Measurements from ENCODE around the gene OTUD3.
"Not testable (repeated sequence)": the region's sequence is repeated elsewhere in the genome, so short reads cannot be mapped to it uniquely, and the experiment has no call there.

OTUD3 gene

DNA sequence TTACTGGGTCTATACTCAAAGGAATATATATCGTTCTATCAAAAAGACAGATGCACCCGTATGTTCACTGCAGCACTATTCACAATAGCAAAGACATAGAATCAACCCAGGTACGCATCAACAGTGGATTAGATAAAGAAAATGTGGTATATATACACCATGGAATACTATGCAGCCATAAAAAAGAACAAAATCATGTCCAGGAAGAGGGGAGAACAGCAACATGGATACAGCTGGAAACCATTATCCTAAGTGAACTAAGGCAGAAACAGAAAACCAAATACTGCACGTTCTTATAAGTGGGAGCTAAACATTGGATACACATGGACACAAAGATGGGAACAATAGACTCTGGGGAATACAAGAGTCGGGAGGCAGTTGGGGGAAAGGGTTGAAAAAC is 1.4 kb upstream of the OTUD3 start:
- H3K4me3 Mint-ChIP-seq; H3K27ac Mint-ChIP-seq; H3K36me3 Mint-ChIP-seq (ENCODE audit: low read depth); H3K9me3 Mint-ChIP-seq: not testable (repeated sequence)
- peaks cover 14% of the 10 kb centered on the region for H3K27me3 Mint-ChIP-seq (ENCODE audit: low read depth)
- H3K4me1 Mint-ChIP-seq (ENCODE audit: low read depth): peaks cover 27% of the 10 kb centered on the region

DNA sequence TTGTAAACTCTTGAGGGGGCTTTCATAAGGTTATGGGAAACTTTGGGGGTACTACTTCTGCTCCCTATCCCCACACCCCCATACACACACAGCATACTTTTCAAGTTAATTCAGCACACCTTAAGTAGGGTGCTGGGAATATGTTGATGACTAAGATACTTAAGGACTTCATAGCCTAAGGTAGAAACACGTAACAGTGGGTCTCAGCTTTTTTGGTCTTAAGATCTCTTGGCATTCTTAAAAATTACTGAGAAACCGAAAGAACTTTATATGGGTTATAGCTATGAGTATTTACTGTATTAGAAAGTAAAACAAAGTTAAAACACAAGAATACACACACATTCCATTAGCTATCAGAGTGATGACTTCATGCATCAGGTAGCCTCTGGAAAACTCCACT is 2.1 kb downstream of the OTUD3 start:
- Mint-ChIP-seq H3K36me3 (ENCODE audit: low read depth) (peaks cover 9% of the 10 kb centered on the region), H3K27ac (no peak overlapping the region), H3K27me3 (ENCODE audit: low read depth) (peaks cover 8% of the 10 kb centered on the region), H3K4me1 (ENCODE audit: low read depth) (peaks cover 36% of the 10 kb centered on the region), H3K4me3 (no peak overlapping the region), H3K9me3 (peaks cover 3% of the 10 kb centered on the region)

DNA sequence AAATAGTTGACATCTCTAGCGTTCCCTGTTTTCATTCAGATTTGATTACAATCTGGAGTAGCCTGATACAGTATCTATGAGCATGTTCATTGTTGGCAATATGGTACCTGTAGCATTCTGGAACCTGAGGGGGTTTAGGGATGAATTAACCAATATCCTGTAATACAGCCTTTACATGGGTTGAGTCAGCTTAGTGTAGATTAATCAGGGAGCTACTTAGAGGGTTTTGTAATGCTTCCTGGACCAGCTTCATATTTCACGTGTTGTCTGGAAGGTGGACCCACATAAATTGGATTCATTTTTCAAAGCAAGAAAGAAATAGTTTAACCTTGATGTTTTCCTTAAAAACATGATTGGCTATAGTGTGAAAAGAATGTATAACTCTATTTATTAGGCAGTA is 3.6 kb downstream of the OTUD3 start:
- peaks cover 13% of the 10 kb centered on the region for H3K36me3 Mint-ChIP-seq (ENCODE audit: low read depth)
- H3K27ac Mint-ChIP-seq: no peak overlapping the region
- H3K27me3 Mint-ChIP-seq (ENCODE audit: low read depth): peaks cover 2% of the 10 kb centered on the region
- H3K4me1 Mint-ChIP-seq (ENCODE audit: low read depth): peaks cover 40% of the 10 kb centered on the region
- no peak overlapping the region for H3K4me3 Mint-ChIP-seq
- H3K9me3 Mint-ChIP-seq: peaks cover 3% of the 10 kb centered on the region

DNA sequence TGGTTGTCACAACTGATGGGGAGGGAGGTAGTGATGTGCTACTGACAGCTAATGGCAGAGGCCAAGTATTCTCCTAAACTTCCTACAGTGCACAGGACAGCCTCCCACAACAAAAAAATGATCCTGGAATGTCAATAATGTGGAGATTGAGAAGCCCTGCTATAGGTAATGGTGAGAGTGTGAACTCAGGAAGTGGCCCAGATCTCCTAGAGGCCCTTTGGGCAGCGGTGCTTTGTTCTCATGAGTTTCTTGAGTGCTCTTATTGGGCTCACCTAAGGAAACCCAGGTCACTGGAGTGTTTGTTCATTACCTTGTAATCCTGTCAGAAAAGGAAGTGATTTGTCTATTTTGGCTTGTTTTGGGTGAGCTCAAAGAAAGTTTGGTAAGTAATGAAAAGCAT is 5.9 kb downstream of the OTUD3 start:
- peaks cover 26% of the 10 kb centered on the region for H3K36me3 Mint-ChIP-seq (ENCODE audit: low read depth)
- no peak overlapping the region for H3K27ac Mint-ChIP-seq
- H3K27me3 Mint-ChIP-seq (ENCODE audit: low read depth): no peaks in the 10 kb centered on the region
- no peaks in the 10 kb centered on the region for H3K9me3 Mint-ChIP-seq
- H3K4me3 Mint-ChIP-seq: no peak overlapping the region
- peaks cover 38% of the 10 kb centered on the region for H3K4me1 Mint-ChIP-seq (ENCODE audit: low read depth)

DNA sequence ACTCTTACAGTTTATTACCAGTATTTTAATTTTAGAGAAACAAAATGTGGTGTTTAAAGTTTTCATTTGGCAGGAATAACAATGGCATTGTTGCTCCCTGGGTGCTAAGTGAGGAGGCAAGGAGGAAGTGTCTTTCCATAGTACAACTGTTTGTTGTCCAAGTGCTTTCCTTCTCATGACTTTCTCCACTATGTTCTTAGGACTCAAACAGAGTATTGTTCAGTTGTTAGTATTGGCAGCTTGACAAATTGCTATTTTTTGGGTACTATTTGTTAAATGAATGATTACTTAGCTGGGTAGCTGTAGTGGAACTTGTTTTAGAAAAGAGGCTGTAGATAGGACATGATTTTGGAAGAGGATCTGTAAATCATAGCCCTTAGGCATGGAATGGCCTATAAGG is 7.5 kb downstream of the OTUD3 start:
- Mint-ChIP-seq H3K36me3 (ENCODE audit: low read depth) (peaks cover 31% of the 10 kb centered on the region), H3K9me3 (no peaks in the 10 kb centered on the region), H3K27me3 (ENCODE audit: low read depth) (no peaks in the 10 kb centered on the region), H3K4me1 (ENCODE audit: low read depth) (peaks cover 25% of the 10 kb centered on the region), H3K4me3 (no peak overlapping the region), H3K27ac (no peak overlapping the region)

DNA sequence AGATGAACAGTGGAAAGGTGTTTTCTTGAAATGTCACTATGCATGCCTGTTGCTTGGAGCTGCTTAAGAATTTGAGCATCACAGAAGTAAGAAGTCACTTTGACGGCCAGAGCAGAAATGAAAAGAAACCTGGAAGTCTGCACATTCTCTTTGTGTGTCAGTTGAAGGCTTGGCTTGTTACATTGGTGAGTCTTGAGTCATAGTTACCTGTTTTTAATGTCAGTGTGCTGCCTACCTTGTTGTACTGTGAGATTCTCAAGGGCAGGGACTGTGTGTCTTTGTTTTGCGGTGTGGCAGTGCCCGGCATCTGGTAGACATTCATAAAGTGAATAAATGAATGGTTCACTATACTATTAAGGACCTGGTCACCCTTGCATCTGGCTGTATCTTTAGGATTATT is 9.9 kb downstream of the OTUD3 start:
- peaks cover 33% of the 10 kb centered on the region for H3K36me3 Mint-ChIP-seq (ENCODE audit: low read depth)
- no peak overlapping the region for H3K4me3 Mint-ChIP-seq
- peaks cover 14% of the 10 kb centered on the region for H3K4me1 Mint-ChIP-seq (ENCODE audit: low read depth)
- no peaks in the 10 kb centered on the region for H3K27me3 Mint-ChIP-seq (ENCODE audit: low read depth)
- H3K27ac Mint-ChIP-seq: no peak overlapping the region
- H3K9me3 Mint-ChIP-seq: no peaks in the 10 kb centered on the region

DNA sequence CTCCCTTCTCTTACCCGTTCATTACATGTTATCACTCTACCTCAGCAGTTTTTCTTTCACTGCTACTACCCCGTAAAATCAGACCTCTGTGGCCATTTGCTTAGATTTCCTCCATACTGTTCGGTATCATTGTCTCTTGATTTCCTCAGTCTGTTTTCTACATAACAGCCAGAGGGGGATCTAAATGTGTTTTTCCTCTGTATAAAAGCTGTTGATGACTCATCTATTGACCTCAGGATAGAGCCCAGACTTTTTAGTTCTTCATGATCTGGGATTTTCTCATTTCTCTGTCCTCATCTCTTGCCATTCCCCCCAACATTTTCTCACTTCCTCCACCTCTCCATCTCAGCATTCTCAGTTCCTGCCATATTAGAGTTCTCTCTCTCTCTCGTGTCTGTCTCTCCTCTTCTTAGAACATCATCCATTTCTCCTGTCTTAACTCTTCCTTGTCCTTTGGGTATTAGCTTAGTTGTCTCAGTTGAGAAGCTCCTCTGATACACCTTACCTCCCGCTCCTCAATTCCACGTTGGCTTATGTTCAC is 10.5 kb downstream of the OTUD3 start:
- Mint-ChIP-seq H3K36me3 (ENCODE audit: low read depth) (peaks cover 39% of the 10 kb centered on the region), H3K27me3 (ENCODE audit: low read depth) (no peaks in the 10 kb centered on the region), H3K27ac (no peak overlapping the region), H3K9me3 (no peaks in the 10 kb centered on the region), H3K4me1 (ENCODE audit: low read depth) (peaks cover 14% of the 10 kb centered on the region), H3K4me3 (no peak overlapping the region)

DNA sequence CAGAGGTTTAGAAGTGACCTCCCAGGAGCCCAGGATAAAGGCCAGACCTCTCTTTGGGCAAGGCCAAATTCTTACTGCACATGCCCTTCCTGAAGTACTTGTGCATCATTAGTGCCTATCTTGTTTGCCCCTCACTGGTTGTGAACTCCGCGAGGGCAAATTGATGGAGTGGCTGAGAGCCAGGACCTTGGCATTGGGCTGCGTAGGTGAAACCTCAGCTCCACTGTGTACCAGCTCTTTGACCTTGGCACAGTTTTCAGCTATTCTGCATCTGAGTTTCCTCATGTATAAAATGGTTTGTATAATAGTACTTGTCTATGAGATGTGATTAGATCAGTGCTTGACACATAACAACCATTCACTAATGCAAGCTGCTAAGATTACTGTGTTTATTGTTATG is 11.5 kb downstream of the OTUD3 start:
- H3K27ac Mint-ChIP-seq: peak overlapping the region; percentile 14
- no peaks in the 10 kb centered on the region for H3K9me3 Mint-ChIP-seq
- H3K4me3 Mint-ChIP-seq: no peak overlapping the region
- H3K4me1 Mint-ChIP-seq (ENCODE audit: low read depth): peaks cover 9% of the 10 kb centered on the region
- no peaks in the 10 kb centered on the region for H3K27me3 Mint-ChIP-seq (ENCODE audit: low read depth)
- peaks cover 39% of the 10 kb centered on the region for H3K36me3 Mint-ChIP-seq (ENCODE audit: low read depth)

DNA sequence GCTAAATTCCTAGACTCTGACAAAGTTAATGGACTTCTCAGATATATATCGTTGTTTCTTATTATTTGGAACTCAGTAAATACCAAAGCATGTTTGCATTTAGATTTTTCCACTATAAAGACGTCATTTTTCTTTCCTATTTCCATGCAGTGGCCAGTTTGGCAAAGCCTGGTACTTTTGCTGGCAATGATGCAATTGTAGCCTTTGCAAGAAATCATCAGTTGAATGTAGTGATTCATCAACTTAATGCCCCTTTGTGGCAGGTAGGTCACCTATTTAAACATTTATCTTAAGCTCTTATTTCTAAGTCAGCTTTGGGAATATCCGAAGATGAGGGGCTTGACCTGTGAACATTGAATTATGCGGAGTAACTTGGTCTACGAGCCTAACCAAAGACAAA is 12.0 kb downstream of the OTUD3 start:
- Mint-ChIP-seq H3K27ac (no peak overlapping the region), H3K36me3 (ENCODE audit: low read depth) (peaks cover 45% of the 10 kb centered on the region), H3K9me3 (no peaks in the 10 kb centered on the region), H3K27me3 (ENCODE audit: low read depth) (no peaks in the 10 kb centered on the region), H3K4me1 (ENCODE audit: low read depth) (peaks cover 9% of the 10 kb centered on the region), H3K4me3 (no peak overlapping the region)

DNA sequence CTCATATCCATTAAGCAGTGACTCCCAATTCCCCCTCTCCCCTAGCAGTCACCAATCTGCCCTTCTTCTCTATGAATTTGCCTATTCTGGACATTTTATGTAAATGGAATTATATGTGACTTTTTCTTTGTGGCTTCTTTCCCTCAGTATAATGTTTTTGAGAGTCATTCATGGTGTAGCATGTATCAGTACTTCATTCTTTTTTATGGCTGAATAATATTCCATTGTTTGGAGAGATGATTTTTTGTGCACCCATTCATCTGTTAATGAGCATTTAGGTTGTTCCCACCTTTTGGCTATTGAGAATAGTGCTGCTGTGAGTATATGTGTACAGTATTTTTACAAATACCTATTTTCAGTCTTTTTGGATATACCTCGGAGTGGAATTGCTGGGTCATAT is 19.5 kb downstream of the OTUD3 start:
- Mint-ChIP-seq H3K36me3 (ENCODE audit: low read depth) (peaks cover 52% of the 10 kb centered on the region), H3K4me3 (no peak overlapping the region), H3K27me3 (ENCODE audit: low read depth) (no peaks in the 10 kb centered on the region), H3K4me1 (ENCODE audit: low read depth) (no peaks in the 10 kb centered on the region), H3K27ac (no peak overlapping the region), H3K9me3 (peaks cover 5% of the 10 kb centered on the region)

DNA sequence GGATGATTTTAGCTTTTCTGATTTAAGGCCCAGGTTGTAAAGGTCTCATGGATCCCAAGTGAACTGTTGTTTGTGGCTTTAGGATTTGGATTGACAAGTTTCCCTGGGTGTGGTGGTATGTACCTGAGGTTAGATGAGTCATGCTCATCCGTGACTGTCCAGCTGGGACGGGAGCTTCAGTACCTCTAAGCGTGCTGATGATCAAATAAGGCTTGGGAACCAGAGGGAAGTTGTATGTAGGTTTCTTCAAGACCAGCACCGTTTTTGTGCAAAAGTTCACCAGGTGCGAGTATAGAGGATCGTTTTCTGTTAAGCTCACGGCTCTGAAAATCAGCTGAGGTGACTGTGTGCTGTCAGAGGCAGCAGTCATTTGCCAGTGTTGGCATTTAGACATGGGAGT is 21.4 kb downstream of the OTUD3 start:
- Mint-ChIP-seq H3K9me3 (peaks cover 5% of the 10 kb centered on the region), H3K27ac (no peak overlapping the region), H3K27me3 (ENCODE audit: low read depth) (no peaks in the 10 kb centered on the region), H3K4me3 (no peak overlapping the region), H3K4me1 (ENCODE audit: low read depth) (no peaks in the 10 kb centered on the region), H3K36me3 (ENCODE audit: low read depth) (peaks cover 56% of the 10 kb centered on the region)

DNA sequence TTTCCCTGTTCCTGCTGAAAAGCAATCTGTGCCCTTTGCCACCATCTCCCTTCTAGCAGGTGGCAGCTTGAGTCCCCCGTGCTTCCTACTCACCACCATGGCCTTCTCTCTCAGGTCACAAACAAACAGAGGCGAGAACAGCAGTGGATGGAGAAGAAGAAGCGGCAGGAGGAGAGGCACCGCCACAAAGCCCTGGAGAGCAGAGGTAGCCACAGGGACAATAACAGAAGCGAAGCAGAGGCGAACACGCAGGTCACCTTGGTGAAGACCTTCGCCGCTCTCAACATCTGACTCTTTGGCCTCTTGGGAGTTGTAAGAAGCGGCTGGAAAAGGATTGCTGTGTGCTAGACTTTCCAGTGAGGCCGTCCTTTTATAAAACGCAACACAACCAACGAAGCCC is 25.3 kb downstream of the OTUD3 start:
- H3K4me1 Mint-ChIP-seq (ENCODE audit: low read depth): no peaks in the 10 kb centered on the region
- no peaks in the 10 kb centered on the region for H3K27me3 Mint-ChIP-seq (ENCODE audit: low read depth)
- peaks cover 53% of the 10 kb centered on the region for H3K36me3 Mint-ChIP-seq (ENCODE audit: low read depth)
- H3K27ac Mint-ChIP-seq: no peak overlapping the region
- H3K9me3 Mint-ChIP-seq: no peaks in the 10 kb centered on the region
- no peak overlapping the region for H3K4me3 Mint-ChIP-seq

DNA sequence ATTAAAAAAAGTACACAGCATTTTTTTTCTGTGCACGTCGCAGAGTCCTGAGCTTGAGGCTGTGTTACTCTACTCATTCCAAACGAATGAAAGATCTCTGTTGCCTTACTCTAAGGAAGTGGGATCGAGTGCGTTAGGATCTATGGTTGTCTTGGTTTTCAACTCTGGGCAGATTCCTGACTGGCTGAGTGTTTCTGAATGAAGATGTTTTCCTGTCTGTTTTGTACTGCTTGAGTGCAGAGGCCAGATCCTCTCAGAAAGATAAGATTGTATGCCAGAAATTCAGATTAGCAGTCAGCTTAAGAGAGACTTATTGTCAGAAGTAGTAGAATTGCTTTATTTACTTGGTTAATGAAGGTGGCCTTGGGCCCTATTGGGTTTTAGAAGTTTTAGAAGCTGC is 27.2 kb downstream of the OTUD3 start:
- H3K27ac Mint-ChIP-seq: no peak overlapping the region
- H3K9me3 Mint-ChIP-seq: no peaks in the 10 kb centered on the region
- H3K36me3 Mint-ChIP-seq (ENCODE audit: low read depth): peaks cover 44% of the 10 kb centered on the region
- H3K27me3 Mint-ChIP-seq (ENCODE audit: low read depth): no peaks in the 10 kb centered on the region
- H3K4me1 Mint-ChIP-seq (ENCODE audit: low read depth): no peaks in the 10 kb centered on the region
- no peak overlapping the region for H3K4me3 Mint-ChIP-seq

DNA sequence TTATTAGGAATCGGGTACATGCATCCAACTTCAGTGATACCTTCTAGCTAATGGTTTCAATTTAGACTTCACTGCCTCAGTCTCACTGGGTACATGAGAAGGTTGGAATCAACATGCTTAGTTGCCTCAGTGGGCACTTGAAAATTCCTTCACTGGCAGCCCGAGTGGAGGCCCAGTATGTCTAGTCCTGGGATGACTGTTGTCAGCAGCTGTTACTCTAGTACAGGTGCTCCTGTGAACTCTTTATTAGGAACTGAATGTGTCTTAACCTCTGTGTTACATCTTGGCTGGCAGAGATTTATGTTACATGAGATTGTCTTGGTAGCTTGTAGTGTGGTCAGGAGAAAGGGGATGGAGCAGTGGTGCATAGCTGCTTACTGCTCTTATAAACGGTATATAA is 27.8 kb downstream of the OTUD3 start:
- H3K4me1 Mint-ChIP-seq (ENCODE audit: low read depth): no peaks in the 10 kb centered on the region
- no peak overlapping the region for H3K27ac Mint-ChIP-seq
- peaks cover 38% of the 10 kb centered on the region for H3K36me3 Mint-ChIP-seq (ENCODE audit: low read depth)
- H3K9me3 Mint-ChIP-seq: no peaks in the 10 kb centered on the region
- H3K27me3 Mint-ChIP-seq (ENCODE audit: low read depth): no peaks in the 10 kb centered on the region
- H3K4me3 Mint-ChIP-seq: no peak overlapping the region

DNA sequence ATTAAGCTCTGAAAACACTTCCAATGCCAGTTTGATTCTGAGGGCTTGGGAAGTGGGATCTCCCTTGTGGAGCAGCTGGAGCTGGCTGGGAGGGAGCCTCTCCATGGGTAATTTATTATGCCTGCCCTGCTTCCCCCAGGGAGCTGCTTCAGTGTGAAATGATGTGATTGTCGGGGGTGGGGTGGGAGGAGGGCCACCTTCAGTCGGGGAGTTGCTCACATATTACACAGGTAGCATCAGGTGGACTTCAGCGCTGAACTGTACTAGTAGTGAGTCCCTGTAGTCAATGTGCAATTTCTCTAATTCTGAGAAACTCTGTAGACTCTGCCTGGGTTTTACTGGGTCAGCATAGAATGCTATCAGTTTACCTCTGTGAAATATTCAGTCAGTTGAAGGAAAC is 28.5 kb downstream of the OTUD3 start:
- no peaks in the 10 kb centered on the region for H3K9me3 Mint-ChIP-seq
- no peak overlapping the region for H3K4me3 Mint-ChIP-seq
- peaks cover 36% of the 10 kb centered on the region for H3K36me3 Mint-ChIP-seq (ENCODE audit: low read depth)
- H3K27me3 Mint-ChIP-seq (ENCODE audit: low read depth): no peaks in the 10 kb centered on the region
- H3K27ac Mint-ChIP-seq: no peak overlapping the region
- H3K4me1 Mint-ChIP-seq (ENCODE audit: low read depth): no peaks in the 10 kb centered on the region

DNA sequence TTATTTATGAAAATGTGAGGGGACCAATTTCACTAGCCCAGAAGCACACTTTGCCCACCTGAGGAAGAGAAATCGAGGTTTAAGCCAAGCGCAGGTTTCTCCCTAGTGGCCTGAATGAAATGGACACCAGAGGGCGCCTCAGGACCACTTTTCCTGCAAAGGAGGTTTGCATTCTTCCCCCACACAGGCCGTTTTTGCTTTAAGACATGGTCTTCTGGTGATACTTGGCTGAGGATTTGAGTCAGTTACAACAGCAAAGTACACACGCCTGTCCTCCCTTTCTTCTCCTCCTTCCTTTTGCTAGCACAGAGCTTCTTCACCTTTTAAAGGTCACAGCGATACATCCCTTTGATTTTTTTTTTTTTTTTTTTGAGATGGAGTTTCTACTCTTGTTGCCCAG is 35.9 kb downstream of the OTUD3 start:
- Mint-ChIP-seq H3K27me3 (ENCODE audit: low read depth) (no peaks in the 10 kb centered on the region), H3K36me3 (ENCODE audit: low read depth) (no peaks in the 10 kb centered on the region), H3K4me3 (no peak overlapping the region), H3K27ac (no peak overlapping the region), H3K9me3 (no peaks in the 10 kb centered on the region), H3K4me1 (ENCODE audit: low read depth) (peaks cover 2% of the 10 kb centered on the region)
